Stimulated activated memory B cell treated with anti-CD40 and anti-IgM and Interleukin-4, amounts not matched to agents 10 μg/mL and 1 μg/mL and 100 μg/mL, for 72 hours (primary cell): Measurements from ENCODE around the gene RAP1GAP2.

Experiments
- ATAC-seq: fragments of 150-1000 bp; cut with Tn5 transposase; 2 replicates; pipeline ENCODE4 v1.10.0; 2021
- H3K27ac Mint-ChIP-seq: one replicate; pipeline ENCODE4 v1.8.0; 2022; ENCODE audit warnings: mild to moderate bottlenecking, mixed read lengths
- H3K27me3 Mint-ChIP-seq: one replicate; pipeline ENCODE4 v1.8.0; 2022; ENCODE audit warnings: mixed read lengths
- H3K36me3 Mint-ChIP-seq: one replicate; pipeline ENCODE4 v1.8.0; 2022; ENCODE audit warnings: mixed read lengths
- H3K4me1 Mint-ChIP-seq: one replicate; pipeline ENCODE4 v1.8.0; 2022; ENCODE audit warnings: mixed read lengths
- H3K4me3 Mint-ChIP-seq: one replicate; pipeline ENCODE4 v1.8.0; 2022; ENCODE audit warnings: mild to moderate bottlenecking, moderate library complexity, mixed read lengths
- H3K9me3 Mint-ChIP-seq: one replicate; pipeline ENCODE4 v1.8.0; 2022; ENCODE audit warnings: mixed read lengths

The RAP1GAP2 gene

GRCh38 chr17:2798678-2799077 lies 2.4 kb downstream of the RAP1GAP2 start:
- peaks cover 63% of the 10 kb centered on the region for H3K4me1 Mint-ChIP-seq
- no peak for ATAC-seq
- no peaks in the 10 kb centered on the region for H3K9me3 Mint-ChIP-seq
- H3K4me3 Mint-ChIP-seq: no peak overlapping the region
- peak overlapping the region; percentile 9 for H3K27ac Mint-ChIP-seq
- peaks cover 10% of the 10 kb centered on the region for H3K36me3 Mint-ChIP-seq
- H3K27me3 Mint-ChIP-seq: no peaks in the 10 kb centered on the region

- Mint-ChIP-seq H3K9me3 (no peaks in the 10 kb centered on the region), H3K4me1 (peaks cover 54% of the 10 kb centered on the region), H3K27me3 (no peaks in the 10 kb centered on the region), H3K36me3 (peaks cover 11% of the 10 kb centered on the region), H3K4me3 (no peak overlapping the region), H3K27ac (no peak overlapping the region)
- no peak for ATAC-seq
Measured at GRCh38 chr17:2799653-2800052, 3.4 kb downstream of the RAP1GAP2 start.

DNA sequence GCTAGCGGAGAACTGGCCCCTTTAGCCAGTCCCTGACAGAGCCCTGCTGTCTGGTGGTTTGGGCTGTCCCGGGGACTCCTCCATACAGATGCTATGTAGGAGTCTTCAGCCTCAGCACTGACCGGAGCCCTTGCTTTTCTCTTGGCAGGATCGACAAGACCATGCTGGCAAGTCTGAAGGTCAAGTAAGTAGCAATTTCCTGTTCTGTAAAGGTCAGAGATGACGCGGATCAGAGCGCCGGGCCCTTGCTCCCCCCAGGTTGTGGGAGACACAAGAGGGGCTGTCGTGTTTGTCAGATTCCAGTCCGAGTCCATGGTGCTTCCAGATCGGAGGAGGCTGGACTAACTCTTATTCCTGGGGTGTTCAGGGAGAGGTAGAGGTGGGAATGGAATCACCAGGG lies 4.1 kb downstream of the RAP1GAP2 start:
- Mint-ChIP-seq H3K36me3 (peaks cover 11% of the 10 kb centered on the region), H3K27me3 (no peaks in the 10 kb centered on the region), H3K27ac (peak overlapping the region; percentile 56), H3K9me3 (no peaks in the 10 kb centered on the region), H3K4me3 (no peak overlapping the region), H3K4me1 (peaks cover 47% of the 10 kb centered on the region)
- no peak for ATAC-seq

DNA sequence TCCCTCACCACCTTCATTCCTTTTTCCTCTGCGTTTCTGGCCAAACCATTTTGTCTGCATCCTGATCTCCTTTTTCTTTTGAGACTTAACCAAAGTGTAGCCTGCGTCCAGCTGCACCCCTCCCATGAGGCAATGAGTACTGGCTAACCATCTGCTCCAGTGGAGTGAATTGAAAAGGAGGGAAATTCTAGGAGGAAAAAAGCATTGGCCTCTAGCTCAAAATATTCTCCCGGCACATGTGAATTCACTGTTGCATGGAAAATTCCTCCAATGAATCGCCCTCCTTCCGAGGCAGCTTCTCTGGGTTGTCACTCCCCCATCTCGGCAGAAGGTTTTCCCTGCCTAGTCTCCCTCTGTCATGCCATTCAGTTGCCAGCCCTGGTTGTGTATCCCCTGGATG lies 5.6 kb downstream of the RAP1GAP2 start:
- Mint-ChIP-seq H3K9me3 (no peaks in the 10 kb centered on the region), H3K4me1 (peaks cover 38% of the 10 kb centered on the region), H3K27ac (no peak overlapping the region), H3K4me3 (no peak overlapping the region), H3K27me3 (no peaks in the 10 kb centered on the region), H3K36me3 (peaks cover 11% of the 10 kb centered on the region)
- ATAC-seq: no peak

DNA sequence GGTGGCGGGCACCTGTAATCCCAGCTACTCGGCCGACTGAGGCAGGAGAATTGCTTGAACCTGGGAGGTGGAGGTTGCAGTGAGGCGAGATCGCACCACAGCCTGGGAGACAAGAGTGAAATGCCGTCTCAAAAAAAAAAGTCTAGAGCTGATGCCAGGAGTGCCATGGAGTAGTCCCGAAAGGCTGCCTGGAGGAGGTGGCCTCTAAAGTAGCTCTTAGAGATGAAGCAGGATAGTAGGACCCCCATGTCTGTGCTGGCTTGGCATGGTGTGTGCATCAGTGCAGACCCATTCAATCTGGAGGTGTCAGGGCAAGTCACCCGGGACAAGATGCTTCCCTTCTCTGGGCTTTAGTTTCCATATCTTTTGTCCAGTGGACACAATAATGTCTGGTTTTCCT lies 6.3 kb downstream of the RAP1GAP2 start:
- Mint-ChIP-seq H3K27ac (no peak overlapping the region), H3K9me3 (no peaks in the 10 kb centered on the region), H3K4me3 (no peak overlapping the region), H3K27me3 (no peaks in the 10 kb centered on the region), H3K36me3 (peaks cover 11% of the 10 kb centered on the region), H3K4me1 (peaks cover 37% of the 10 kb centered on the region)
- ATAC-seq: no peak

- Mint-ChIP-seq H3K36me3 (peaks cover 11% of the 10 kb centered on the region), H3K4me3 (no peak overlapping the region), H3K4me1 (peaks cover 30% of the 10 kb centered on the region), H3K27me3 (no peaks in the 10 kb centered on the region), H3K9me3 (no peaks in the 10 kb centered on the region), H3K27ac (no peak overlapping the region)
- ATAC-seq: no peak
Measured at GRCh38 chr17:2803386-2803785, 7.1 kb downstream of the RAP1GAP2 start.

DNA sequence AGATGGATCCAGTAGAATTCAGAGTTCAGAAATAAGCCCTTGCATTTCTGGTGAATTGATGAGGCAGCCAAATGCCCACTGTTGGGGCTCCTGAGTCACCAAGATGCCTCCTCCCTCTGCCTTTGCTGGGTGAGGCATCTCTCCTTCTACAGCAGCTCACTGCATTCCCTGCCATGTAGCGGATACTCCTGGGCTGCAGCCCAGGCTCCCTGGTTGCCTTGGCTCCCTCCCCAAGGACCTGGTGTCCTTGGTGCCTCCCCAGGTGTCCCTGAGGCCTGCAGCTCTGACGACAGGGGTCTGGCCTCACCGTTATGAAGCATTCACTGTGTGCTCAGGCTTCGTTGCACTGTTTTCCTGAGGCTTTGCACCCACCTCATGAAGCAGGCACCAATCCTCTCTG lies 7.7 kb downstream of the RAP1GAP2 start:
- no peaks in the 10 kb centered on the region for H3K27me3 Mint-ChIP-seq
- peaks cover 27% of the 10 kb centered on the region for H3K4me1 Mint-ChIP-seq
- no peak for ATAC-seq
- no peak overlapping the region for H3K4me3 Mint-ChIP-seq
- no peaks in the 10 kb centered on the region for H3K9me3 Mint-ChIP-seq
- H3K36me3 Mint-ChIP-seq: peaks cover 11% of the 10 kb centered on the region
- H3K27ac Mint-ChIP-seq: no peak overlapping the region

DNA sequence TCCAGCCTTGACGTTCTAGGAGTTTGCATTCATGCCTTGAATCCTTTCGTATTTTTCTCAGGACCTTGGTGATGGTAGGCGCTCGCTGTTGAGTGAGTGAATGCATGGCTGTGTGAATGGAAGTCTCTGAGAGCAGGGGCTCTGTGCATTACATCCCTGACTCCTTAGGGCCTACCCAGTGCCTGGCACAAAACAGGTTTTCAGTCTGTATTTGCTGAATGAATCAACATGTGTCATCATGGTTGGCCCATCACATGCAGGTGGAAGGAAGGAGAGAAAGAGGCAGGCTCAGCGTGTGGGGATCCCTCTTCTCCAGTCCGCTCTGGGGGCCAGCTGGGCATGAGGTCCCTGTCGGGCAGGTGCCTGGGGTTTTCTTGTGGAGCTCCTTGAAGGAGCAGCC lies 8.7 kb downstream of the RAP1GAP2 start:
- Mint-ChIP-seq H3K36me3 (peaks cover 11% of the 10 kb centered on the region), H3K27ac (no peak overlapping the region)

GRCh38 chr17:2805961-2806360 lies 9.7 kb downstream of the RAP1GAP2 start:
- Mint-ChIP-seq H3K36me3 (peaks cover 11% of the 10 kb centered on the region), H3K4me3 (no peak overlapping the region), H3K27me3 (no peaks in the 10 kb centered on the region), H3K4me1 (peaks cover 24% of the 10 kb centered on the region), H3K9me3 (no peaks in the 10 kb centered on the region), H3K27ac (no peak overlapping the region)
- no peak for ATAC-seq

More for the DNA sequence above, 8.7 kb downstream of the RAP1GAP2 start:
- Mint-ChIP-seq H3K4me1 (peaks cover 20% of the 10 kb centered on the region), H3K27me3 (no peaks in the 10 kb centered on the region), H3K4me3 (no peak overlapping the region), H3K9me3 (no peaks in the 10 kb centered on the region)
- ATAC-seq: no peak

- Mint-ChIP-seq H3K4me3 (no peak overlapping the region), H3K4me1 (peaks cover 30% of the 10 kb centered on the region), H3K36me3 (peaks cover 1% of the 10 kb centered on the region), H3K27ac (no peak overlapping the region), H3K9me3 (no peaks in the 10 kb centered on the region), H3K27me3 (no peaks in the 10 kb centered on the region)
- no peak for ATAC-seq
Measured at GRCh38 chr17:2808367-2809335, 12.4 kb downstream of the RAP1GAP2 start.

- Mint-ChIP-seq H3K4me3 (no peak overlapping the region), H3K36me3 (no peaks in the 10 kb centered on the region), H3K9me3 (no peaks in the 10 kb centered on the region), H3K27me3 (no peaks in the 10 kb centered on the region), H3K4me1 (peaks cover 35% of the 10 kb centered on the region), H3K27ac (no peak overlapping the region)
- ATAC-seq: no peak
Measured at GRCh38 chr17:2809337-2809736, 13.1 kb downstream of the RAP1GAP2 start.

DNA sequence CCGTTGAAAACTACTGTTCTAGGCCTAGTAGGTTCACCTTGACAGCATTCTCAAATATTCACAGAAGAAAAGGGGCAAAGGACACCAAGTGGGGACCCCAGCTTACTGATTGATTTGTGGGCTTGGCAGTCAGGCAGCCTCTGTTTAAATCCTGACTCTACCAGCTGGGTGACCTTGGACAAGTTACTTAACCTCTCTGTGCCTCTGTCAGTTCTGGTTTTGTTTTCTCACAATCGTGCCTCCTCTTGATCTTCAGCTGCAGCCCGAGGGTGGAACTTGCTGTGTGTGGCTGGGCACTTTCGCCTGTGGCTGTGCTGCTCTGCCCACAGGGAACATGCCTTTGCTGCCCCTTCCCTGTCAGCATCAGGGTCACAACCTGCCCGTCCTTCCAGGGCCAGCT lies 17.8 kb downstream of the RAP1GAP2 start:
- Mint-ChIP-seq H3K36me3 (no peaks in the 10 kb centered on the region), H3K4me3 (peak overlapping the region; percentile 63), H3K4me1 (peaks cover 38% of the 10 kb centered on the region), H3K27ac (peak overlapping the region; percentile 32), H3K9me3 (no peaks in the 10 kb centered on the region), H3K27me3 (no peaks in the 10 kb centered on the region)
- peak; percentile 15 for ATAC-seq

- ATAC-seq: peak; percentile 91
- peaks cover 38% of the 10 kb centered on the region for H3K4me1 Mint-ChIP-seq
- H3K36me3 Mint-ChIP-seq: no peaks in the 10 kb centered on the region
- H3K9me3 Mint-ChIP-seq: no peaks in the 10 kb centered on the region
- no peaks in the 10 kb centered on the region for H3K27me3 Mint-ChIP-seq
- peak overlapping the region; percentile 32 for H3K27ac Mint-ChIP-seq
- H3K4me3 Mint-ChIP-seq: peak overlapping the region; percentile 63
Measured at GRCh38 chr17:2814481-2815341, 18.5 kb downstream of the RAP1GAP2 start.

- Mint-ChIP-seq H3K4me3 (no peak overlapping the region), H3K27me3 (no peaks in the 10 kb centered on the region), H3K36me3 (no peaks in the 10 kb centered on the region), H3K9me3 (no peaks in the 10 kb centered on the region), H3K27ac (no peak overlapping the region), H3K4me1 (peaks cover 36% of the 10 kb centered on the region)
- ATAC-seq: no peak
Measured at GRCh38 chr17:2815781-2816185, 19.5 kb downstream of the RAP1GAP2 start.

DNA sequence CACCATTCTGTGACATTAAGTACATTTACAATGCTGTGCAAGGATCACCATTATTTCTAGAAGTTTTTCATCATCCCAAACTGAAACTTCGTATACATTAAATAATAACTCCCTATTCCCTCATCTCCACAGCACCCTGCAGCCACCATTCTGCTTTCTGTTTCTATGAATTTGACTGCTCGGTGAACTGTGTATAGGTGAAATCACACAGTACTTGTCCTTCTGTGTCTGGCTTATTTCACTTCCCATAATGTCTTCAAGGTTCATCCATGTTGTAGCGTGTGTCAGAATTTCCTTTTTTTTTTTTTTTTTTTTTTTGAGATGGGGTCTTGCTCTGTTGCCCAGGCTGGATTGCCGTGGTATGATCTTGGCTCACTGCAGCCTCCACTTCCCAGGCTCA lies 20.4 kb downstream of the RAP1GAP2 start:
- Mint-ChIP-seq H3K4me1 (peaks cover 31% of the 10 kb centered on the region), H3K27ac (no peak overlapping the region), H3K4me3 (no peak overlapping the region), H3K36me3 (no peaks in the 10 kb centered on the region), H3K9me3 (no peaks in the 10 kb centered on the region), H3K27me3 (no peaks in the 10 kb centered on the region)
- no peak for ATAC-seq
